ENCODE data around the gene RBM20.

GRCh38 chr10:110775020-110775375 lies 130.9 kb downstream of the RBM20 start:
- TF ChIP-seq, protein P1, sequence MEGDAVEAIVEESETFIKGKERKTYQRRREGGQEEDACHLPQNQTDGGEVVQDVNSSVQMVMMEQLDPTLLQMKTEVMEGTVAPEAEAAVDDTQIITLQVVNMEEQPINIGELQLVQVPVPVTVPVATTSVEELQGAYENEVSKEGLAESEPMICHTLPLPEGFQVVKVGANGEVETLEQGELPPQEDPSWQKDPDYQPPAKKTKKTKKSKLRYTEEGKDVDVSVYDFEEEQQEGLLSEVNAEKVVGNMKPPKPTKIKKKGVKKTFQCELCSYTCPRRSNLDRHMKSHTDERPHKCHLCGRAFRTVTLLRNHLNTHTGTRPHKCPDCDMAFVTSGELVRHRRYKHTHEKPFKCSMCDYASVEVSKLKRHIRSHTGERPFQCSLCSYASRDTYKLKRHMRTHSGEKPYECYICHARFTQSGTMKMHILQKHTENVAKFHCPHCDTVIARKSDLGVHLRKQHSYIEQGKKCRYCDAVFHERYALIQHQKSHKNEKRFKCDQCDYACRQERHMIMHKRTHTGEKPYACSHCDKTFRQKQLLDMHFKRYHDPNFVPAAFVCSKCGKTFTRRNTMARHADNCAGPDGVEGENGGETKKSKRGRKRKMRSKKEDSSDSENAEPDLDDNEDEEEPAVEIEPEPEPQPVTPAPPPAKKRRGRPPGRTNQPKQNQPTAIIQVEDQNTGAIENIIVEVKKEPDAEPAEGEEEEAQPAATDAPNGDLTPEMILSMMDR (IDR thresholded peaks at IDR 0.05), result no peak
- no peak for TF ChIP-seq POLR2A (IDR thresholded peaks at IDR 0.05)

All from adrenal gland (tissue), 5 donors.